NT2/D1 (cell line): Measurements from ENCODE around the gene CCN2.

Experiments used
- DNase-seq: peaks from one replicate; pipeline ENCODE4 v3.0.0-alpha.2; 2011; ENCODE audit warnings: low read depth, low spot score
- H3K27me3 ChIP-seq: 2 replicates; pipeline ENCODE4 v1.6.0; 2011; ENCODE audit warnings: mild to moderate bottlenecking; ENCODE audit not compliant: insufficient read length, insufficient read depth
- H3K36me3 ChIP-seq: 2 replicates; pipeline ENCODE4 v1.6.1; 2011; ENCODE audit warnings: mild to moderate bottlenecking, low read length, mixed read lengths; ENCODE audit not compliant: insufficient read depth, insufficient read length
- H3K4me1 ChIP-seq: 2 replicates; pipeline ENCODE4 v1.5.1; 2011; ENCODE audit not compliant: insufficient read depth, insufficient read length
- H3K4me3 ChIP-seq: 2 replicates; pipeline ENCODE4 v1.5.1; 2011; ENCODE audit warnings: low read depth; ENCODE audit not compliant: insufficient read length
- H3K9ac ChIP-seq: 2 replicates; pipeline ENCODE4 v1.6.0; 2011; ENCODE audit warnings: low read depth; ENCODE audit not compliant: insufficient read length
- H3K9me3 ChIP-seq: 2 replicates; pipeline ENCODE4 v1.5.1; 2011; ENCODE audit warnings: mild to moderate bottlenecking, low read length; ENCODE audit not compliant: insufficient read depth
- SUZ12 ChIP-seq: IDR thresholded peaks from 2 replicates; pipeline ENCODE4 v1.6.1; 2011; ENCODE audit not compliant: insufficient read length, insufficient read depth; ENCODE audit errors: extremely low read depth
- YY1 ChIP-seq: IDR thresholded peaks from 2 replicates; pipeline ENCODE4 v1.6.1; 2011; ENCODE audit not compliant: insufficient read length, insufficient read depth
- ZNF274 ChIP-seq: IDR thresholded peaks from 2 replicates; pipeline ENCODE4 v1.6.1; 2011; ENCODE audit warnings: mild to moderate bottlenecking, low read depth, low read length

The CCN2 gene

GRCh38 chr6:131952886-131953509, 1.8 kb upstream of the CCN2 start:
- Histone ChIP-seq H3K4me1 (peaks cover 10% of the 10 kb centered on the region), H3K9me3 (peaks cover 16% of the 10 kb centered on the region; the same call in 1 of the 2 replicates), H3K9ac (no peak overlapping the region), H3K27me3 (no peaks in the 10 kb centered on the region), H3K36me3 (peaks cover 24% of the 10 kb centered on the region), H3K4me3 (no peak overlapping the region)
- DNase-seq, result peak; percentile 47
- TF ChIP-seq SUZ12 (no peak), ZNF274 (no peak), YY1 (no peak)

- Histone ChIP-seq H3K4me1 (peaks cover 10% of the 10 kb centered on the region), H3K36me3 (peaks cover 27% of the 10 kb centered on the region), H3K9me3 (peaks cover 16% of the 10 kb centered on the region; the same call in 1 of the 2 replicates), H3K27me3 (no peaks in the 10 kb centered on the region), H3K9ac (no peak overlapping the region), H3K4me3 (no peak overlapping the region)
- TF ChIP-seq SUZ12 (no peak), YY1 (no peak), ZNF274 (no peak)
- no peak for DNase-seq
Observed at GRCh38 chr6:131951576-131952230, 531 bp upstream of the CCN2 start.

GRCh38 chr6:131949909-131950766, 1.0 kb downstream of the CCN2 start:
- H3K4me1 ChIP-seq, result peaks cover 10% of the 10 kb centered on the region

GRCh38 chr6:131949620-131949908, 1.6 kb downstream of the CCN2 start:
- Histone ChIP-seq H3K4me1 (peaks cover 10% of the 10 kb centered on the region), H3K36me3 (peaks cover 27% of the 10 kb centered on the region), H3K9me3 (peaks cover 16% of the 10 kb centered on the region; the same call in 1 of the 2 replicates), H3K27me3 (no peaks in the 10 kb centered on the region), H3K9ac (no peak overlapping the region), H3K4me3 (peak overlapping the region; percentile 73)
- DNase-seq, result no peak
- no peak for TF ChIP-seq YY1
- TF ChIP-seq SUZ12, result no peak
- no peak for TF ChIP-seq ZNF274

More at GRCh38 chr6:131949909-131950766, 1.0 kb downstream of the CCN2 start:
- TF ChIP-seq YY1, result no peak
- DNase-seq, result no peak
- peaks cover 16% of the 10 kb centered on the region; the same call in 1 of the 2 replicates for H3K9me3 ChIP-seq
- H3K9ac ChIP-seq, result peak overlapping the region; percentile 87
- peak overlapping the region; percentile 73 for H3K4me3 ChIP-seq
- peaks cover 27% of the 10 kb centered on the region for H3K36me3 ChIP-seq
- H3K27me3 ChIP-seq, result no peaks in the 10 kb centered on the region

GRCh38 chr6:131948692-131949619, 2.2 kb downstream of the CCN2 start:
- Histone ChIP-seq H3K27me3 (no peaks in the 10 kb centered on the region), H3K9ac (no peak overlapping the region), H3K9me3 (peaks cover 16% of the 10 kb centered on the region; the same call in 1 of the 2 replicates), H3K36me3 (peaks cover 27% of the 10 kb centered on the region), H3K4me1 (peaks cover 10% of the 10 kb centered on the region), H3K4me3 (no peak overlapping the region)
- no peak for DNase-seq
- no peak for TF ChIP-seq SUZ12
- no peak for TF ChIP-seq ZNF274
- no peak for TF ChIP-seq YY1

GRCh38 chr6:131947986-131948661, 3.0 kb downstream of the CCN2 start:
- TF ChIP-seq ZNF274, result no peak
- no peak for TF ChIP-seq SUZ12
- TF ChIP-seq YY1, result no peak
- Histone ChIP-seq H3K9me3 (peaks cover 16% of the 10 kb centered on the region; the same call in 1 of the 2 replicates), H3K4me1 (peaks cover 8% of the 10 kb centered on the region), H3K4me3 (no peak overlapping the region), H3K27me3 (no peaks in the 10 kb centered on the region), H3K36me3 (peaks cover 27% of the 10 kb centered on the region), H3K9ac (no peak overlapping the region)
- DNase-seq, result no peak
